Loucy (cell line): Measurements from ENCODE around the gene HHIP.

Source experiments
- EZH2phosphoT487 ChIP-seq: fragments of 200-600 bp; IDR thresholded peaks from 2 replicates; pipeline ENCODE4 v1.6.1; 2018; ENCODE audit warnings: antibody characterized with exemption, mild to moderate bottlenecking, moderate library complexity, borderline replicate concordance
- TF ChIP-seq, protein P1 (sequence below): fragments of 200-600 bp; sonication (generic); conservative IDR thresholded peaks from 2 replicates; pipeline ENCODE4 v1.5.1; 2014; ENCODE audit warnings: mild to moderate bottlenecking, antibody characterized with exemption, low read length

- TF ChIP-seq, protein P1, sequence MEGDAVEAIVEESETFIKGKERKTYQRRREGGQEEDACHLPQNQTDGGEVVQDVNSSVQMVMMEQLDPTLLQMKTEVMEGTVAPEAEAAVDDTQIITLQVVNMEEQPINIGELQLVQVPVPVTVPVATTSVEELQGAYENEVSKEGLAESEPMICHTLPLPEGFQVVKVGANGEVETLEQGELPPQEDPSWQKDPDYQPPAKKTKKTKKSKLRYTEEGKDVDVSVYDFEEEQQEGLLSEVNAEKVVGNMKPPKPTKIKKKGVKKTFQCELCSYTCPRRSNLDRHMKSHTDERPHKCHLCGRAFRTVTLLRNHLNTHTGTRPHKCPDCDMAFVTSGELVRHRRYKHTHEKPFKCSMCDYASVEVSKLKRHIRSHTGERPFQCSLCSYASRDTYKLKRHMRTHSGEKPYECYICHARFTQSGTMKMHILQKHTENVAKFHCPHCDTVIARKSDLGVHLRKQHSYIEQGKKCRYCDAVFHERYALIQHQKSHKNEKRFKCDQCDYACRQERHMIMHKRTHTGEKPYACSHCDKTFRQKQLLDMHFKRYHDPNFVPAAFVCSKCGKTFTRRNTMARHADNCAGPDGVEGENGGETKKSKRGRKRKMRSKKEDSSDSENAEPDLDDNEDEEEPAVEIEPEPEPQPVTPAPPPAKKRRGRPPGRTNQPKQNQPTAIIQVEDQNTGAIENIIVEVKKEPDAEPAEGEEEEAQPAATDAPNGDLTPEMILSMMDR: no peak
- no peak for TF ChIP-seq EZH2phosphoT487
These were observed 1.6 kb downstream of the HHIP start for GRCh38 chr4:144647590-144647989.
